ENCODE measurements around the gene ZNF512. TPM values are rescaled to one million over a fixed set of nuclear protein-coding genes. Genes with fewer than 3 reads are reported as not detected.

ZNF512 gene
- total and polyA plus RNA-seq, 12 donors = 10.2 to 27.7 (median 19.6) TPM

DNA sequence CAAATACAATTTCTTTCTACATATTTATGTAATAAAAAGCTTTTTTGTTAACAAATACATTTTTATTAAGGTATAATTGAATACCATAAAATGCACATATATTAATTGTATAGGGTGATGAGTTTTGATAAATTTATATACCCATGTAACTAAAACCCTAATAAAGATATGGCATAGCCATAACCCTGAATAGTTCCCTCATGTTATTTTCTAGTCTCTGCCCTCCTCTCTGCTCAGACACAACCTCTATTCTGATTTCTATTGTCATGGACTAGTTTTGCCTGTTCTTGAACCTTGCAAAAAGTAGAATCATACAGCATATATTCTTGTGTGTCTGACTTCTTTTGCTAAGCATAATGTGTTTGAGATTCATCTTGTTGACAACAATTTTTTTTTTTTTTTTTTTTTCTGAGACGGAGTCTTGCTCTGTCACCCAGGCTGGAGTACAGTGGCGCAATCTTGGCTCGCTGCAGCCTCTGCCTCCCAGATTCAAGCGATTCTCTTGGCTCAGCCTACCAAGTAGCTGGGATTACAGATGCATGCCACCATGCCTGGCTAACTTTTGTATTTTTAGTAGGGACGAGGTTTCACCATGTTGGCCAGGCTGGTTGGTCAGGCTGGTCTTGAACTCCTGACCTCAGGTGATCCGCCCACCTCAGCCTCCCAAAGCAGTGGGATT is 38.6 kb upstream of the ZNF512 start:
- TF ChIP-seq, protein P1, sequence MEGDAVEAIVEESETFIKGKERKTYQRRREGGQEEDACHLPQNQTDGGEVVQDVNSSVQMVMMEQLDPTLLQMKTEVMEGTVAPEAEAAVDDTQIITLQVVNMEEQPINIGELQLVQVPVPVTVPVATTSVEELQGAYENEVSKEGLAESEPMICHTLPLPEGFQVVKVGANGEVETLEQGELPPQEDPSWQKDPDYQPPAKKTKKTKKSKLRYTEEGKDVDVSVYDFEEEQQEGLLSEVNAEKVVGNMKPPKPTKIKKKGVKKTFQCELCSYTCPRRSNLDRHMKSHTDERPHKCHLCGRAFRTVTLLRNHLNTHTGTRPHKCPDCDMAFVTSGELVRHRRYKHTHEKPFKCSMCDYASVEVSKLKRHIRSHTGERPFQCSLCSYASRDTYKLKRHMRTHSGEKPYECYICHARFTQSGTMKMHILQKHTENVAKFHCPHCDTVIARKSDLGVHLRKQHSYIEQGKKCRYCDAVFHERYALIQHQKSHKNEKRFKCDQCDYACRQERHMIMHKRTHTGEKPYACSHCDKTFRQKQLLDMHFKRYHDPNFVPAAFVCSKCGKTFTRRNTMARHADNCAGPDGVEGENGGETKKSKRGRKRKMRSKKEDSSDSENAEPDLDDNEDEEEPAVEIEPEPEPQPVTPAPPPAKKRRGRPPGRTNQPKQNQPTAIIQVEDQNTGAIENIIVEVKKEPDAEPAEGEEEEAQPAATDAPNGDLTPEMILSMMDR (IDR thresholded peaks at IDR 0.05) = no peak
- Histone ChIP-seq H3K4me3 (no peak overlapping the region), H3K4me1 (no peaks in the 10 kb centered on the region), H3K9me3 (peaks cover 0 to 15% (median 0%) of the 10 kb centered on the region in 11 donors), H3K27me3 (no peaks in the 10 kb centered on the region), H3K27ac (no peak overlapping the region), H3K36me3 (no peaks in the 10 kb centered on the region)
- 83 to 94% methylated on average over 5 to 6 of the region's 6 CpGs for WGBS, 2 donors
- ATAC-seq (no peak), DNase-seq (no peak)
- intact Hi-C loops (cut with DNase I) = no loop called here

DNA sequence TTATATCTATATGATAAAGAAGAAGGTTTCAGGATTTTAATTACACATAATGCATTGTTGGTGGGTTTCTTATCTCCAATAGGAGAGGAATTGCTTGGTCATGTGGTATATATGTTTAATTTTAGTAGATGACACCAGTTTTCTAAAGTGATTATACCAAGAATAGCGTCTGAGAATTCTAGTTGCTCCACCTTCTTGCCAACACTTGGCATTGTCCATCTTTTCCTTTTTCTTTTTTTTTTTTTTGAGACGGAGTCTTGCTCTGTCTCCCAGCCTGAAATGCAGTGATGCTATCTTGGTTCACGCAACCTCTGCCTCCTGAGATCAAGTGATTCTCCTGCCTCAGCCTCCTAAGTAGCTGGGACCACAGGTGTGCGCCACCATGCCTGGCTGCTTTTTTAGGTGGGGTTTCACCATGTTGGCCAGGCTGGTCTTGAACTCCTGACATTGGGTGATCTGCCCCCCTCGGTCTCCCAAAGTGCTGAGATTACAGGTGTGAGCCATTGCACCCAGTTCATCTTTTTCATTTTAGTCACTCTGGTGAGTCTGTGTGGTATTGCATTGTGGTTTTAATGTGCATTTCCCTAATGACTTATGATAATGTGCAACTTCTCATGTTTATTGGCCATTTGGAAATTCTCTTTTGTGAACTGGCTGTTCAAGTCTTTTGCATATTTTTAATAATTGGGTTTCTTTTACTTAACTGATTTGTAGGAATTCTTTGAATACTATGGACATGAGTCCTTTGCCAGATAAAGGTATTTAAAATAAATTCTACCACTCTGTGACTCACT is 37.3 kb upstream of the ZNF512 start:
- Histone ChIP-seq H3K4me3 (no peak overlapping the region), H3K36me3 (no peaks in the 10 kb centered on the region), H3K27ac (no peak overlapping the region), H3K27me3 (no peaks in the 10 kb centered on the region), H3K9me3 (peaks cover 0 to 15% (median 0%) of the 10 kb centered on the region in 11 donors), H3K4me1 (no peaks in the 10 kb centered on the region)
- intact Hi-C loops (cut with DNase I) = no loop called here
- TF ChIP-seq, protein P1 (IDR thresholded peaks at IDR 0.05) = no peak
- WGBS, 2 donors = 91 to 93% methylated on average over 5 of the region's 5 CpGs
- no peak for ATAC-seq
- no peak for DNase-seq

DNA sequence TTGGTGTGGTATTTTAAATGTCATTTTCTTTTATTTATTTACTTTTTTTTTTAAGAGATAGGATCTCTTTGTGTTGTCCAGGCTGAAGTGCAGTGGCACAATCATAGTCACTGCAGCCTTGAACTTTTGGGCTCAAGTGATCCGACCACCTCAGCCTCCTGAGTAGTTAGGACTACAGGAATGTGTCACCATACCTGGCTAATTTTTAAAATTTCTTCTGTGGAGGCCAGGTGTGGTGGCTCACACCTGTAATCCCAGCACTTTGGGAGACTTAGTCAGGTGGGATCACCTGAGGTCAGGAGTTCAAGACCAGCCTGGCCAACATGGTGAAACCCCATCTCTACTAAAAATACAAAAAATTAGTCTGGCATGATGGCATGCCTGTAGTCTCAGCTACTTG is 33.5 kb upstream of the ZNF512 start:
- 64 to 72% methylated on average over 1 of the region's 1 CpG for WGBS, 2 donors
- no peak for ATAC-seq
- intact Hi-C loops (cut with DNase I) = no loop called here
- no peaks in the 10 kb centered on the region for H3K36me3 ChIP-seq
- H3K27ac ChIP-seq = no peak overlapping the region
- peaks cover 0 to 5% (median 0%) of the 10 kb centered on the region in 7 donors for H3K27me3 ChIP-seq
- H3K4me1 ChIP-seq = no peaks in the 10 kb centered on the region
- TF ChIP-seq, protein P1 (IDR thresholded peaks at IDR 0.05) = no peak
- H3K9me3 ChIP-seq = peaks cover 0 to 15% (median 0%) of the 10 kb centered on the region in 11 donors
- no peak overlapping the region for H3K4me3 ChIP-seq
- DNase-seq = no peak

DNA sequence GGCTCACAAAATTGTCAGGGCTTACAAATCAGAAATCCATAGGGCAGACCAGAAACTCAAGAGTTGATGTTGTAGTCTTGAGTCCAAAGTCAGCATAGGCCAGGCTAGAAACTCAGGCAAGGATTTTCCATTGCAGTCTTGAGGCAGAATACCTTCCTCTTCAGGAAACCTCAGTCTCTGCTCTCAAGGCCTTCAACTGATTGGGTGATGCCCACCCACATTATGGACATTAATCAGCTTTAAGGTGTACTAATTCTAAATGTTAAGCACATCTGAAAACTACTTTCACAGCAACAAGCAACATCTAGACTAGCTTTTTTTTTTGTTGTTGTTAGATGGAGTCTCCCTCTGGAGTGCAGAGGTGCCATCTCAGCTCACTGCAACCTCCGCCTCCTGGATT is 31.3 kb upstream of the ZNF512 start:
- H3K27me3 ChIP-seq = peaks cover 0 to 5% (median 0%) of the 10 kb centered on the region in 7 donors
- H3K4me1 ChIP-seq = no peaks in the 10 kb centered on the region
- intact Hi-C loops (cut with DNase I) = no loop called here
- WGBS, 2 donors = 93% methylated on average over 1 of the region's 1 CpG
- peaks cover 0 to 1% (median 0%) of the 10 kb centered on the region in 11 donors for H3K9me3 ChIP-seq
- H3K27ac ChIP-seq = no peak overlapping the region
- no peak for ATAC-seq
- DNase-seq = no peak
- H3K4me3 ChIP-seq = no peak overlapping the region
- TF ChIP-seq, protein P1 (IDR thresholded peaks at IDR 0.05) = no peak
- H3K36me3 ChIP-seq = no peaks in the 10 kb centered on the region
